ENCODE data around the gene KRTAP10-3. TPM values are rescaled to one million over a fixed set of nuclear protein-coding genes. Genes with fewer than 3 reads are reported as not detected.

The KRTAP10-3 gene
- polyA plus RNA-seq, 1 of the 3 experiments (the other 2 are of a cell fraction), result not detected

- 91% methylated on average over 20 of the region's 28 CpGs for WGBS (ENCODE audit: low lambda C conversion rate)
- H3K79me2 ChIP-seq (ENCODE audit: insufficient read depth), result peaks cover 11% of the 10 kb centered on the region; the same call in 1 of the 2 replicates
- H3K36me3 ChIP-seq (replicated peaks in 1 of 2; ENCODE audit: control insufficient read depth in 1 of 2, insufficient read depth in 2 of 2, low read length in 1 of 2), result no peaks in the 10 kb centered on the region
- POLR2A ChIA-PET, result no interaction called here
- H2AFZ ChIP-seq (ENCODE audit: low read depth), result no peak overlapping the region
- peaks cover 0 to 18% of the 10 kb centered on the region in 2 experiments; a peak in 1 of 4 replicates for H3K4me1 ChIP-seq (ENCODE audit: control insufficient read depth in 1 of 2, insufficient read depth in 2 of 2, low read depth in 1 of 2, low read length in 1 of 2)
- H3F3A ChIP-seq (replicated peaks; ENCODE audit: insufficient read depth), result no peaks in the 10 kb centered on the region
- no peaks in the 10 kb centered on the region for H4K20me1 ChIP-seq (ENCODE audit: insufficient read depth)
- CTCF ChIA-PET, result interaction anchor here (1.0 to 1.6 kb wide), 4 partner anchors 9 to 13 kb away, joined by 3 to 6 read pairs (median 3); no protein-coding TSS in a partner anchor
- TF ChIP-seq, protein P1, sequence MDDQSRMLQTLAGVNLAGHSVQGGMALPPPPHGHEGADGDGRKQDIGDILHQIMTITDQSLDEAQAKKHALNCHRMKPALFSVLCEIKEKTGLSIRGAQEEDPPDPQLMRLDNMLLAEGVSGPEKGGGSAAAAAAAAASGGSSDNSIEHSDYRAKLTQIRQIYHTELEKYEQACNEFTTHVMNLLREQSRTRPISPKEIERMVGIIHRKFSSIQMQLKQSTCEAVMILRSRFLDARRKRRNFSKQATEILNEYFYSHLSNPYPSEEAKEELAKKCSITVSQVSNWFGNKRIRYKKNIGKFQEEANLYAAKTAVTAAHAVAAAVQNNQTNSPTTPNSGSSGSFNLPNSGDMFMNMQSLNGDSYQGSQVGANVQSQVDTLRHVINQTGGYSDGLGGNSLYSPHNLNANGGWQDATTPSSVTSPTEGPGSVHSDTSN (IDR thresholded peaks at IDR 0.05), result no peak
- TF ChIP-seq TCF12 (IDR thresholded peaks at IDR 0.05) (no peak), NRF1 (IDR thresholded peaks at IDR 0.05; ENCODE audit: low read depth, low read length) (no peak)
- no peaks in the 10 kb centered on the region for H3K27me3 ChIP-seq (ENCODE audit: insufficient read depth)
- H3K9me2 ChIP-seq, result no peaks in the 10 kb centered on the region
- DNase-seq, result no peak
- H3K9ac ChIP-seq, result no peak overlapping the region
- no peak overlapping the region for H3K27ac ChIP-seq (ENCODE audit: low read depth in 2 of 2, low read length in 1 of 2)
- no peak overlapping the region for H3K4me2 ChIP-seq
- no peak overlapping the region for H3K4me3 ChIP-seq (ENCODE audit: low read depth in 2 of 2, low read length in 1 of 2)
- no peaks in the 10 kb centered on the region for H3K9me3 ChIP-seq
Measured at GRCh38 chr21:44519346-44520325, 39.0 kb downstream of the KRTAP10-3 start.

DNA sequence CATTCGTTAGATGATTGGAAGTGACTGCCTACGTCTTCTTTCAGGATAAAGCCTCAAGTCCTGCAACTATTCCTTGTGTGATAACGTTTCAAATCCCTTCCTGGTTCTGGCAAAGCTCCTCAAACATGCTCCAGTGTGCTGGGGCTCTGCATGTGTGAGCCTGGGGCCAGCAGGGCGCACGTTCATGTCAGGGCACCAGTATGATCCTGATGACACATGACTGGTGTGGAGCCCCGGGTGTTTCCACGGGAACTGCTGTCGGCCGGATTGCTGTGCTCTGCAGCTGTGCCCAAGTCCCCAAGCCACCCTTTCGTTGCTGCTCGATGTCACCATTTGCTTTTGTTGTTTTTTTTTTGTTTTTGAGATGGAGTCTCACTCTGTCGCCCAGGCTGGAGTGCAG lies 39.9 kb downstream of the KRTAP10-3 start:
- Histone ChIP-seq H3F3A (replicated peaks; ENCODE audit: insufficient read depth) (no peaks in the 10 kb centered on the region), H3K9me3 (no peaks in the 10 kb centered on the region), H4K20me1 (ENCODE audit: insufficient read depth) (no peaks in the 10 kb centered on the region), H3K4me3 (ENCODE audit: low read depth in 2 of 2, low read length in 1 of 2) (peak overlapping the region; percentile 70 to 86), H3K27me3 (ENCODE audit: insufficient read depth) (no peaks in the 10 kb centered on the region), H3K9ac (0 out of 2 replicates have a peak overlapping the region, but pooled peaks have one; percentile 65), H3K4me2 (peak overlapping the region; percentile 74), H3K36me3 (replicated peaks in 1 of 2; ENCODE audit: control insufficient read depth in 1 of 2, insufficient read depth in 2 of 2, low read length in 1 of 2) (no peaks in the 10 kb centered on the region), H2AFZ (ENCODE audit: low read depth) (no peak overlapping the region), H3K79me2 (ENCODE audit: insufficient read depth) (peaks cover 11% of the 10 kb centered on the region; the same call in 1 of the 2 replicates), H3K9me2 (no peaks in the 10 kb centered on the region), H3K4me1 (ENCODE audit: control insufficient read depth in 1 of 2, insufficient read depth in 2 of 2, low read depth in 1 of 2, low read length in 1 of 2) (peaks cover 0 to 18% of the 10 kb centered on the region in 2 experiments; a peak in 1 of 4 replicates), H3K27ac (ENCODE audit: low read depth in 2 of 2, low read length in 1 of 2) (no peak overlapping the region)
- 49% methylated on average over 12 of the region's 12 CpGs for WGBS (ENCODE audit: low lambda C conversion rate)
- ChIA-PET CTCF (interaction anchor here (1.0 to 1.6 kb wide), 2 partner anchors 8 to 275 kb away, joined by 3 to 6 read pairs; no protein-coding TSS in a partner anchor), POLR2A (no interaction called here)
- TF ChIP-seq GATA2 (CRISPR knock-in tag; IDR thresholded peaks at IDR 0.05), result no peak
- no peak for TF ChIP-seq TEAD4 (IDR thresholded peaks at IDR 0.05; ENCODE audit: borderline replicate concordance, insufficient read depth)
- TF ChIP-seq, protein P2, sequence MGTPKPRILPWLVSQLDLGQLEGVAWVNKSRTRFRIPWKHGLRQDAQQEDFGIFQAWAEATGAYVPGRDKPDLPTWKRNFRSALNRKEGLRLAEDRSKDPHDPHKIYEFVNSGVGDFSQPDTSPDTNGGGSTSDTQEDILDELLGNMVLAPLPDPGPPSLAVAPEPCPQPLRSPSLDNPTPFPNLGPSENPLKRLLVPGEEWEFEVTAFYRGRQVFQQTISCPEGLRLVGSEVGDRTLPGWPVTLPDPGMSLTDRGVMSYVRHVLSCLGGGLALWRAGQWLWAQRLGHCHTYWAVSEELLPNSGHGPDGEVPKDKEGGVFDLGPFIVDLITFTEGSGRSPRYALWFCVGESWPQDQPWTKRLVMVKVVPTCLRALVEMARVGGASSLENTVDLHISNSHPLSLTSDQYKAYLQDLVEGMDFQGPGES (IDR thresholded peaks at IDR 0.05; ENCODE audit: low read depth, low read length), result no peak
- TF ChIP-seq EZH2phosphoT487 (IDR thresholded peaks at IDR 0.05; ENCODE audit: borderline replicate concordance, low read depth), result no peak
- no peak for TF ChIP-seq SIN3A (IDR thresholded peaks at IDR 0.05; ENCODE audit: borderline replicate concordance, low read depth, low read length)
- no peak for DNase-seq

Data from SK-N-SH (cell line).